Fibroblast of the aortic adventitia (primary cell): ENCODE results near the gene MYBBP1A. TPM values are rescaled to one million over a fixed set of nuclear protein-coding genes. Genes with fewer than 3 reads are reported as not detected.

Experiments used
- DNase-seq: peaks from one replicate; pipeline ENCODE4 v3.0.0-alpha.2; 2010; ENCODE audit warnings: low read depth
- H3K4me3 ChIP-seq: 2 replicates; pipeline ENCODE4 v1.5.1; 2011; ENCODE audit warnings: low read depth, mild to moderate bottlenecking, control low read depth, low read length, moderate library complexity
- CTCF ChIP-seq: IDR thresholded peaks from 2 replicates; pipeline ENCODE4 v1.5.1; 2011; ENCODE audit warnings: mild to moderate bottlenecking, low read length, control low read depth, inconsistent platforms; ENCODE audit not compliant: insufficient read depth
- total RNA-seq: library from RNA; depleted of rRNA; stranded (reverse); fragments of >200 nt; gene quantifications from 2 replicates; pipeline ENCODE4 v1.2.3, GENCODE V29; 2012; ENCODE audit warnings: low replicate concordance

MYBBP1A gene
- total RNA-seq, 1 donor, result 51.0 TPM

- TF ChIP-seq CTCF, result no peak
- no peak overlapping the region for H3K4me3 ChIP-seq
- no peak for DNase-seq
These were observed 43.8 kb downstream of the MYBBP1A start for GRCh38 chr17:4511199-4511932.

GRCh38 chr17:4510618-4510941 is 44.6 kb downstream of the MYBBP1A start:
- no peak overlapping the region for H3K4me3 ChIP-seq
- TF ChIP-seq CTCF, result no peak
- no peak for DNase-seq

- TF ChIP-seq CTCF, result no peak
- no peak overlapping the region for H3K4me3 ChIP-seq
- DNase-seq, result no peak
These were observed 45.1 kb downstream of the MYBBP1A start for GRCh38 chr17:4509923-4510617.

- DNase-seq, result no peak
- no peak for TF ChIP-seq CTCF
- no peak overlapping the region for H3K4me3 ChIP-seq
These were observed 45.8 kb downstream of the MYBBP1A start for GRCh38 chr17:4509401-4509800.

GRCh38 chr17:4508207-4508606 is 47.0 kb downstream of the MYBBP1A start:
- DNase-seq, result no peak
- no peak for TF ChIP-seq CTCF
- no peak overlapping the region for H3K4me3 ChIP-seq

GRCh38 chr17:4507361-4508111 is 47.6 kb downstream of the MYBBP1A start:
- no peak for DNase-seq

More at GRCh38 chr17:4507361-4508111, 47.6 kb downstream of the MYBBP1A start:
- TF ChIP-seq CTCF, result no peak
- no peak overlapping the region for H3K4me3 ChIP-seq
